Eye (tissue), 1 donor: Measurements from ENCODE around the gene TMEM150A.
A peak's percentile ranks its signal among the peaks of the same experiment; 100 is the strongest.
"Not testable (repeated sequence)": the region's sequence is repeated elsewhere in the genome, so short reads cannot be mapped to it uniquely, and the experiment has no call there.

Experiments used
- DNase-seq: peaks from one replicate; pipeline ENCODE4 v3.0.0-alpha.2; 2015

TMEM150A gene

GRCh38 chr2:85561280-85562212, 41.0 kb downstream of the TMEM150A start, which contains the start of gene GGCX:
Gene GGCX (minus strand): TSS chr2:85561493. CDS start chr2:85561428, 65 bp downstream.
- DNase-seq, result peak; percentile 98

- no peak for DNase-seq
Measured at GRCh38 chr2:85560812-85561279, 41.7 kb downstream of the TMEM150A start.

GRCh38 chr2:85560403-85560726, 42.1 kb downstream of the TMEM150A start:
- DNase-seq, result not testable (repeated sequence)

GRCh38 chr2:85558160-85558559, 44.3 kb downstream of the TMEM150A start:
- no peak for DNase-seq

DNA sequence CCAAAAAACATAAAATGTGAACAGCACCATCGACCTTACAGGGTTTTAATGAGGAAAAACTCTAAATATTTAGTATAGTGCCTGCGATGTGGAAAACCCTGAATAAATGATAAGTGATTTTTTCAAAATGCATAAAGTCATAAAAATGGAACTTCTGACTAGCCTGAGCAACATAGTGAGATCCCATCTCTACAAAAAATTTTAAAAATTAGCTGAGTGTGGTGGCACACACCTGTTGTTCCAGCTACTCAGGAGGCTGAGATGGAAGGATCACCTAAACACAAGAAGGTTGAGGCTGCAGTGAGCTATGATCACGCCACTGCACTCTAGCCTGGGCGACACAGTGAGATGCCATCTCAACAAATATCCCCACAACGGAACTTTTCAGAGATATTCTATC, 45.4 kb downstream of the TMEM150A start:
- no peak for DNase-seq

- no peak for DNase-seq
Measured at GRCh38 chr2:85554980-85555612, 47.4 kb downstream of the TMEM150A start.

DNA sequence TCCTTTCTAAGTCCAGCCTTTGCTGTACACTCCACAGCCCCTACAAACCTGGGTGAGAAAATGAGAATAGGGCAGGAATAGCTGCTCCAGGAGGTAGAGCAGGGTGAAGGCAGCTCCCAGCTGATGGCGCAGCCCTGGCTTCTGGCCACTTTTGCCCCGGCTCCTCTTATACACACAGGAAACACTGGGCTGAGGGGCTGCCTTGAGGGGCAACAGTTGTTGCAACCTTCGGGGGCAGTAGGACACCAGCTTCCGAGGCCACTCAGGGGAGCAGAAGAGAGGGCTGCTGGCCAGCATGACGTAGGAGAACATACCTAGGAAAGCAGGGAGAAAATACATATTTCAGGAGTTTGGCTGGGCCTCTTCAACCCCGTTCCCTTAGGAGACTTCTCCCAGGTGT, 49.3 kb downstream of the TMEM150A start:
- DNase-seq, result no peak

GRCh38 chr2:85551698-85552678, 50.5 kb downstream of the TMEM150A start:
- peak; percentile 94 for DNase-seq

- no peak for DNase-seq
Measured at GRCh38 chr2:85550486-85550885, 52.0 kb downstream of the TMEM150A start.

DNA sequence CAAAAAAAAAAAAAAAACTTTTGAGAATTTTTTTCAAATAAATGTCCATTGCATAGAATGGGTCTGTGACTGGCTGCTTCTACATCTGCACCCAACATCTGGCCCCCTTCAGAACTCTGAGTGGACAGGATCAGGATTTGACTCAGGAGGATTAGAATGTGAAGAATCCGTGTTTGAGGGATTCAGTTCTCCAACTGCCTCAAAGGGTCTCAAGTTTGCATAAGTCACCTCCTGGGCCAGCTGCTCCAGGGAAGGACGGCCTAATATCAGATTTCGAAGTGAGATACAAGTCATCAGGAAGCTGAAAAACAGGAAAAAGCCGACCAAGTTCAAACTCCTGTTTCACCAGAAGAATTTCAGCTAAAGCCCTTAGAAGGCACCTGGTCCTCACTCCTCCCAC, 52.7 kb downstream of the TMEM150A start:
- DNase-seq, result no peak

GRCh38 chr2:85549095-85549494, 53.4 kb downstream of the TMEM150A start:
- no peak for DNase-seq

DNA sequence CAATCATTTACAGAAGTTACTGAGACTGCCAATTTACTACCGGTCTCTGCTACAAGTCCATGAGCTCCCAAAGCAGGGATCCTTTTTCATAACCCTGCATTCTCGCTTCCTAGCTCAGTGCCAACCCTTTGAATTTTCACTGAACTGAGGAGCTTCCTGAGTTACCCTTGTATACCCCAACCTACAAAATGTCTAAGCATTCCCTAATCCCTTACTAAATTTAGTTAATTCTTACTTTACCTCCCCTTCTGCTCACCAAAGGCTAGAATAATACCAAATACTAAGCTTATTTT, 53.9 kb downstream of the TMEM150A start:
- no peak for DNase-seq
